HepG2 (cell line): Measurements from ENCODE around the gene SLC38A8. TPM values are rescaled to one million over a fixed set of nuclear protein-coding genes. Genes with fewer than 3 reads are reported as not detected.

Experiments
- BORCS8-MEF2B ChIP-seq: sonication (generic); formaldehyde crosslinking; IDR thresholded peaks from 2 replicates; pipeline ENCODE4 v1.8.0; 2022; ENCODE audit warnings: mild to moderate bottlenecking, missing genetic modification reagents
- BRD4 ChIP-seq: sonication (generic); formaldehyde crosslinking; IDR thresholded peaks from 2 replicates; pipeline ENCODE4 v1.4.0; 2020; ENCODE audit warnings: missing genetic modification reagents
- EEA1 ChIP-seq: sonication (generic); formaldehyde crosslinking; IDR thresholded peaks from 2 replicates; pipeline ENCODE4 v1.5.1; 2020; ENCODE audit warnings: mild to moderate bottlenecking, missing genetic modification reagents, borderline replicate concordance
- GATA4 ChIP-seq: sonication (generic); IDR thresholded peaks from 2 replicates; pipeline ENCODE4 v1.6.1; 2016; ENCODE audit warnings: antibody characterized with exemption, low read depth, borderline replicate concordance
- GMEB1 ChIP-seq: sonication (generic); formaldehyde crosslinking; IDR thresholded peaks from 2 replicates; pipeline ENCODE4 v1.5.1; 2020; ENCODE audit warnings: missing genetic modification reagents, mild to moderate bottlenecking, borderline replicate concordance
- MAF1 ChIP-seq: sonication (generic); formaldehyde crosslinking; IDR thresholded peaks from 2 replicates; pipeline ENCODE4 v1.5.0; 2020; ENCODE audit warnings: missing genetic modification reagents, borderline replicate concordance
- MED8 ChIP-seq: sonication (generic); formaldehyde crosslinking; IDR thresholded peaks from 2 replicates; pipeline ENCODE4 v1.8.1; 2023; ENCODE audit warnings: mild to moderate bottlenecking, missing genetic modification reagents; ENCODE audit not compliant: insufficient replicate concordance
- MIXL1 ChIP-seq: IDR thresholded peaks from 2 replicates; pipeline ENCODE4 v1.6.1; 2016
- PHF21A ChIP-seq: sonication (generic); formaldehyde crosslinking; IDR thresholded peaks from 2 replicates; pipeline ENCODE4 v1.5.0; 2020; ENCODE audit warnings: mild to moderate bottlenecking, missing genetic modification reagents
- RBM22 ChIP-seq: fragments of 200-400 bp; formaldehyde crosslinking; optimal IDR thresholded peaks from 2 replicates; pipeline ENCODE3; 2017; ENCODE audit warnings: mild to moderate bottlenecking, low read length, moderate library complexity
- RFXAP ChIP-seq: sonication (generic); formaldehyde crosslinking; IDR thresholded peaks from 2 replicates; pipeline ENCODE4 v1.4.0; 2020; ENCODE audit warnings: missing genetic modification reagents, borderline replicate concordance
- SMYD3 ChIP-seq: sonication (generic); formaldehyde crosslinking; IDR thresholded peaks from 2 replicates; pipeline ENCODE4 v1.8.1; 2023; ENCODE audit warnings: mild to moderate bottlenecking, missing genetic modification reagents
- SOX13 ChIP-seq, 3 experiments: fragments of 450-650 bp in 1 of 3; sonication (generic) in 1 of 3; formaldehyde crosslinking in 1 of 3; IDR thresholded peaks in 2 of 3; conservative IDR thresholded peaks in 1 of 3; 2 replicates each; pipeline versions ENCODE4 v1.5.0 to v1.6.1; 2016 to 2020; ENCODE audit warnings: antibody characterized with exemption in 1 of 3, mild to moderate bottlenecking in 1 of 3, missing compliant biosample characterization in 1 of 3, missing genetic modification reagents in 1 of 3, moderate library complexity in 1 of 3
- SOX5 ChIP-seq: IDR thresholded peaks from 2 replicates; pipeline ENCODE4 v1.6.1; 2016; ENCODE audit warnings: borderline replicate concordance
- TBX3 ChIP-seq: fragments of 450-650 bp; IDR thresholded peaks from 2 replicates; pipeline ENCODE4 v1.6.1; 2017; ENCODE audit warnings: antibody characterized with exemption, mild to moderate bottlenecking, inconsistent platforms, borderline replicate concordance
- TEAD3 ChIP-seq: optimal IDR thresholded peaks from 2 replicates; pipeline ENCODE3; 2016; ENCODE audit warnings: borderline replicate concordance
- U2AF1 ChIP-seq: fragments of 200-400 bp; formaldehyde crosslinking; optimal IDR thresholded peaks from 2 replicates; pipeline ENCODE3; 2017; ENCODE audit warnings: mild to moderate bottlenecking, low read depth, low read length
- ZFAT ChIP-seq: sonication (generic); formaldehyde crosslinking; conservative IDR thresholded peaks from 2 replicates; pipeline ENCODE4 v1.8.1; 2023; ENCODE audit warnings: missing genetic modification reagents, inconsistent platforms
- ZNF121 ChIP-seq: sonication (generic); formaldehyde crosslinking; IDR thresholded peaks from 2 replicates; pipeline ENCODE4 v1.5.0; 2020; ENCODE audit warnings: mild to moderate bottlenecking, missing genetic modification reagents
- ZNF263 ChIP-seq: sonication (generic); formaldehyde crosslinking; IDR thresholded peaks from 2 replicates; pipeline ENCODE4 v1.4.0; 2020; ENCODE audit warnings: missing genetic modification reagents
- ZNF362 ChIP-seq: sonication (generic); formaldehyde crosslinking; IDR thresholded peaks from 2 replicates; pipeline ENCODE4 v1.4.0; 2020; ENCODE audit warnings: missing genetic modification reagents, mild to moderate bottlenecking, borderline replicate concordance
- ZNF451 ChIP-seq: sonication (generic); formaldehyde crosslinking; IDR thresholded peaks from 2 replicates; pipeline ENCODE4 v1.5.0; 2020; ENCODE audit warnings: mild to moderate bottlenecking, missing genetic modification reagents
- ZNF510 ChIP-seq: sonication (generic); formaldehyde crosslinking; IDR thresholded peaks from 2 replicates; pipeline ENCODE4 v1.4.0; 2020; ENCODE audit warnings: low read depth, mild to moderate bottlenecking, missing genetic modification reagents
- ZNF615 ChIP-seq: sonication (generic); formaldehyde crosslinking; IDR thresholded peaks from 2 replicates; pipeline ENCODE4 v1.5.0; 2020; ENCODE audit warnings: mild to moderate bottlenecking, missing genetic modification reagents, borderline replicate concordance
- polyA plus RNA-seq, 8 experiments: library from polyadenylated mRNA; depleted of rRNA in 3 of 8; stranded (reverse) in 7 of 8; unstranded in 1 of 8; fragments of >200 nt; fragmentation: Illumina TruSeq in 4 of 8; extraction: Trizol in 4 of 8; gene quantifications; 2 replicates each; pipeline versions ENCODE4 v1.2.1 to v1.2.3, GENCODE V29; 2011 to 2016; ENCODE audit warnings: low read depth in 4 of 8, missing spikeins in 1 of 8, mixed read lengths in 1 of 8; ENCODE audit not compliant: insufficient read depth in 1 of 8
- total RNA-seq, 5 experiments: library from RNA; depleted of rRNA; stranded (reverse); fragments of >200 nt; fragmentation: Illumina TruSeq; extraction: Trizol; gene quantifications; 2 replicates each; pipeline ENCODE4 v1.2.3, GENCODE V29; 2016; ENCODE audit warnings: low read depth in 1 of 5
- TF ChIP-seq, protein P1 (sequence below): IDR thresholded peaks from 2 replicates; pipeline ENCODE4 v1.6.1; 2016; ENCODE audit warnings: missing compliant biosample characterization, missing genetic modification reagents, borderline replicate concordance
- TF ChIP-seq, protein P2 (sequence below): sonication (generic); formaldehyde crosslinking; IDR thresholded peaks from 2 replicates; pipeline ENCODE4 v1.4.0; 2020; ENCODE audit warnings: mild to moderate bottlenecking, low read depth, missing genetic modification reagents

Gene SLC38A8
- total and polyA plus RNA-seq, 2 of the 13 experiments (the other 11 are each of a cell fraction or from before 2014, with no cell fraction given), result 0.24 to 0.37 TPM

- TF ChIP-seq, protein P1, sequence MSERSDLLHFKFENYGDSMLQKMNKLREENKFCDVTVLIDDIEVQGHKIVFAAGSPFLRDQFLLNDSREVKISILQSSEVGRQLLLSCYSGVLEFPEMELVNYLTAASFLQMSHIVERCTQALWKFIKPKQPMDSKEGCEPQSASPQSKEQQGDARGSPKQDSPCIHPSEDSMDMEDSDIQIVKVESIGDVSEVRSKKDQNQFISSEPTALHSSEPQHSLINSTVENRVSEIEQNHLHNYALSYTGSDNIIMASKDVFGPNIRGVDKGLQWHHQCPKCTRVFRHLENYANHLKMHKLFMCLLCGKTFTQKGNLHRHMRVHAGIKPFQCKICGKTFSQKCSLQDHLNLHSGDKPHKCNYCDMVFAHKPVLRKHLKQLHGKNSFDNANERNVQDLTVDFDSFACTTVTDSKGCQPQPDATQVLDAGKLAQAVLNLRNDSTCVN (CRISPR knock-in tag), result no peak
- TF ChIP-seq SOX5 (CRISPR knock-in tag), result peak; percentile 61; the same call in 1 of the 2 replicates
- no peak for TF ChIP-seq ZFAT (CRISPR knock-in tag)
- no peak for TF ChIP-seq ZNF451 (CRISPR knock-in tag)
- no peak for TF ChIP-seq RBM22
- TF ChIP-seq, protein P2, sequence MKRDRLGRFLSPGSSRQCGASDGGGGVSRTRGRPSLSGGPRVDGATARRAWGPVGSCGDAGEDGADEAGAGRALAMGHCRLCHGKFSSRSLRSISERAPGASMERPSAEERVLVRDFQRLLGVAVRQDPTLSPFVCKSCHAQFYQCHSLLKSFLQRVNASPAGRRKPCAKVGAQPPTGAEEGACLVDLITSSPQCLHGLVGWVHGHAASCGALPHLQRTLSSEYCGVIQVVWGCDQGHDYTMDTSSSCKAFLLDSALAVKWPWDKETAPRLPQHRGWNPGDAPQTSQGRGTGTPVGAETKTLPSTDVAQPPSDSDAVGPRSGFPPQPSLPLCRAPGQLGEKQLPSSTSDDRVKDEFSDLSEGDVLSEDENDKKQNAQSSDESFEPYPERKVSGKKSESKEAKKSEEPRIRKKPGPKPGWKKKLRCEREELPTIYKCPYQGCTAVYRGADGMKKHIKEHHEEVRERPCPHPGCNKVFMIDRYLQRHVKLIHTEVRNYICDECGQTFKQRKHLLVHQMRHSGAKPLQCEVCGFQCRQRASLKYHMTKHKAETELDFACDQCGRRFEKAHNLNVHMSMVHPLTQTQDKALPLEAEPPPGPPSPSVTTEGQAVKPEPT (CRISPR knock-in tag), result no peak
- peak; percentile 81; the same call in 1 of the 2 replicates for TF ChIP-seq TBX3
- no peak for TF ChIP-seq BRD4 (CRISPR knock-in tag)
- TF ChIP-seq SMYD3, result no peak
- peak; percentile 6 for TF ChIP-seq TEAD3 (CRISPR knock-in tag)
- TF ChIP-seq ZNF121 (CRISPR knock-in tag), result no peak
- TF ChIP-seq RFXAP (CRISPR knock-in tag), result 0 out of 2 replicates have a peak, but pooled peaks have one; percentile 28
- no peak for TF ChIP-seq ZNF510 (CRISPR knock-in tag)
- no peak for TF ChIP-seq GATA4
- TF ChIP-seq ZNF615 (CRISPR knock-in tag), result no peak
- TF ChIP-seq ZNF362 (CRISPR knock-in tag), result no peak
- TF ChIP-seq ZNF263, result no peak
- no peak for TF ChIP-seq MAF1
- TF ChIP-seq SOX13 (IDR thresholded peaks at IDR 0.05), result no peak
- peak in 1 of 2 experiments; percentile 75; a peak in 1 of 4 replicates for TF ChIP-seq SOX13 (CRISPR knock-in tag; conservative IDR thresholded peaks at IDR 0.05 in 1 of 2, IDR thresholded peaks at IDR 0.05 in 1 of 2)
- TF ChIP-seq MIXL1 (CRISPR knock-in tag), result 0 out of 2 replicates have a peak, but pooled peaks have one; percentile 23
- TF ChIP-seq U2AF1, result no peak
- no peak for TF ChIP-seq BORCS8-MEF2B
- TF ChIP-seq EEA1 (CRISPR knock-in tag), result no peak
- TF ChIP-seq GMEB1 (CRISPR knock-in tag), result no peak
- no peak for TF ChIP-seq MED8
- TF ChIP-seq PHF21A (CRISPR knock-in tag), result peak; percentile 58; the same call in 1 of the 2 replicates
These were observed 5.7 kb upstream of the SLC38A8 start (continued) for GRCh38 chr16:84048270-84048669.
